ENCODE data around the gene VTI1A. TPM values are rescaled to one million over a fixed set of nuclear protein-coding genes. Genes with fewer than 3 reads are reported as not detected.

Gene VTI1A
- total RNA-seq, 1 donor from 2014 or later, result 34.6 TPM

- H3K9me3 Mint-ChIP-seq, result peaks cover 23% of the 10 kb centered on the region
- no peaks in the 10 kb centered on the region for H3K27me3 Mint-ChIP-seq (ENCODE audit: low read depth)
- no peak for TF ChIP-seq CTCF (IDR thresholded peaks at IDR 0.05; ENCODE audit: unreplicated experiment)
- peaks cover 13% of the 10 kb centered on the region for H3K4me1 Mint-ChIP-seq
- H3K36me3 Mint-ChIP-seq, result peaks cover 16% of the 10 kb centered on the region
- no peak overlapping the region for H3K4me3 Mint-ChIP-seq
- peak overlapping the region; percentile 47 for H3K27ac Mint-ChIP-seq
- no peak for DNase-seq (ENCODE audit: low spot score in 2 of 2, unreplicated experiment in 2 of 2)
Observed at GRCh38 chr10:112843623-112844022, 396.6 kb downstream of the VTI1A start.

- no peaks in the 10 kb centered on the region for H3K27me3 Mint-ChIP-seq (ENCODE audit: low read depth)
- peaks cover 16% of the 10 kb centered on the region for H3K36me3 Mint-ChIP-seq
- H3K9me3 Mint-ChIP-seq, result peaks cover 23% of the 10 kb centered on the region
- H3K4me1 Mint-ChIP-seq, result peaks cover 13% of the 10 kb centered on the region
- no peak for TF ChIP-seq CTCF (IDR thresholded peaks at IDR 0.05; ENCODE audit: unreplicated experiment)
- no peak for DNase-seq (ENCODE audit: low spot score in 2 of 2, unreplicated experiment in 2 of 2)
- H3K4me3 Mint-ChIP-seq, result no peak overlapping the region
- no peak overlapping the region for H3K27ac Mint-ChIP-seq
Observed at GRCh38 chr10:112844681-112845544, 397.9 kb downstream of the VTI1A start.

GRCh38 chr10:112847778-112848177, 400.8 kb downstream of the VTI1A start:
- Mint-ChIP-seq H3K27ac (no peak overlapping the region), H3K4me1 (peaks cover 13% of the 10 kb centered on the region), H3K36me3 (peaks cover 16% of the 10 kb centered on the region), H3K4me3 (no peak overlapping the region), H3K9me3 (peaks cover 27% of the 10 kb centered on the region), H3K27me3 (ENCODE audit: low read depth) (no peaks in the 10 kb centered on the region)
- no peak for TF ChIP-seq CTCF (IDR thresholded peaks at IDR 0.05; ENCODE audit: unreplicated experiment)
- no peak for DNase-seq (ENCODE audit: low spot score in 2 of 2, unreplicated experiment in 2 of 2)

- H3K9me3 Mint-ChIP-seq, result peaks cover 27% of the 10 kb centered on the region
- peaks cover 10% of the 10 kb centered on the region for H3K4me1 Mint-ChIP-seq
- TF ChIP-seq CTCF (IDR thresholded peaks at IDR 0.05; ENCODE audit: unreplicated experiment), result no peak
- H3K27me3 Mint-ChIP-seq (ENCODE audit: low read depth), result no peaks in the 10 kb centered on the region
- no peak overlapping the region for H3K27ac Mint-ChIP-seq
- DNase-seq (ENCODE audit: low spot score in 2 of 2, unreplicated experiment in 2 of 2), result no peak
- no peak overlapping the region for H3K4me3 Mint-ChIP-seq
- peaks cover 16% of the 10 kb centered on the region for H3K36me3 Mint-ChIP-seq
Observed at GRCh38 chr10:112848228-112848627, 401.2 kb downstream of the VTI1A start.

GRCh38 chr10:112848868-112849430, 401.9 kb downstream of the VTI1A start:
- no peak for TF ChIP-seq CTCF (IDR thresholded peaks at IDR 0.05; ENCODE audit: unreplicated experiment)
- H3K4me3 Mint-ChIP-seq, result no peak overlapping the region
- H3K27me3 Mint-ChIP-seq (ENCODE audit: low read depth), result no peaks in the 10 kb centered on the region

More at GRCh38 chr10:112848868-112849430, 401.9 kb downstream of the VTI1A start:
- no peak for DNase-seq (ENCODE audit: low spot score in 2 of 2, unreplicated experiment in 2 of 2)
- Mint-ChIP-seq H3K9me3 (peaks cover 27% of the 10 kb centered on the region), H3K27ac (no peak overlapping the region), H3K4me1 (peaks cover 2% of the 10 kb centered on the region), H3K36me3 (peaks cover 16% of the 10 kb centered on the region)
